GM21529 (cell line): Measurements from ENCODE around the gene ZNRD2.

Experiments used
- ATAC-seq: cut with Tn5 transposase; IDR thresholded peaks from one replicate; pipeline ENCODE4 v1.9.1; 2021; ENCODE audit not compliant: unreplicated experiment

Gene ZNRD2

GRCh38 chr11:65586247-65586630 lies 16.0 kb downstream of the ZNRD2 start:
- no peak for ATAC-seq

DNA sequence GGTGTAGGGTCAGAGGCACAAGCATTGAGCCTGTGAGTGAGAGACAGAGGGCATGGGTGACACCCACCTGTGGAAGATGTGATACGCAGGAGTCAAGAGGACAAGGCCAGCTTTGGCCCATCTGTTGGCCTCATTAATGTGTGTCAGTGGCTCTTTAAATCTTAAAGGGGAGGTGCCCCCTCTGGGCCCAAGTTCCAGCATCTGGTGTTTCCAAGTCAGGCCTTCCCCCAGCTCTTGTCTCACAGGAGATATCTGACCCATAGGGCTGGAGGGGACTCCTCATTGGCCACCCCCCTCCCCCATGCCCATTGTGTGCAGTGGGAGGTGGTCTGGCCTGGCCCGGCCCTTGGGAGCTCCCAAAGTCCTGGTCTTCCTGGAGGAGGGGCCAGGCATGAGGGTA lies 16.4 kb downstream of the ZNRD2 start:
- ATAC-seq: no peak

DNA sequence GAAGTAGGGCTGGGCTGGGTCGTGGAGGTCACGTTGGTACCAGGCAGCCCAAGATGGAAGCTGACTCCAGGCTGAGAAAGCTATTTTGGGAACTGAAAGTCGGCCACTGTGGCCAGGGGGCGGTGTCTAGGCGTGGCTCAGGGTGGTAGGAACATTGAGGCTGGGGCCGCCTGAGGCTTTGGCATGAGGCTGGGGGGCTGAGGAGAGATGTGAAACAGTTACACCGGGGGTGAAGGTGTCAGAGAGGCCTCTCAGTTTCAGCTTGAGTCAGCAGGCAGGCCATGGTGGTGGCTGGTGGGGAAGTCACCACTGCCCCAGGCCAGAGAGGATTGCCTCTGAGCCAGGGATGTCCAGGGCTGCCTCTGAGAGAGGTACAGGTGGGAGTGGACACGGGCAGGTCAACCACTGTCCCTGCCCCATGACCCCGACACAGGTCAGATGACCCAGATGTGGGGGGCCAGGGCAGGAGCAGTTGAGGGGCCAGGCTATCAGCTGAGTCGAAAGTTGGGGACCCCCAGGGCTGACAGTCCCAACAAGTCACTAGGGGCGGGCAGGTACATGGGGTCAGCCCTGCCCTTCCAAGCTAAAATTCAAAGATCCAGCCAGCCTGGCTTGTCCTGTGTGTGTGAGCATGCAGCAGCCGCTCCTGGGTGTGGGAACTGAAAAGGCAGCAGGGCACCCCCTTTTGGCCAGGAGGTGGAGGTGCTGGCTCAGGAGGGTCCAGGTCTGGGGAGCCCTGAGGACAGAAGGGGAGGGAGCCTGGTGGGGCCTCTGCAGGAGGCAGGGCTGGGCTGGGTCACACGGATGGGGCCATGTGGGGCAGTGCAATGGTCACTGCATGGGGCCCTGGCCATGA lies 18.1 kb downstream of the ZNRD2 start:
- ATAC-seq: peak; percentile 80

DNA sequence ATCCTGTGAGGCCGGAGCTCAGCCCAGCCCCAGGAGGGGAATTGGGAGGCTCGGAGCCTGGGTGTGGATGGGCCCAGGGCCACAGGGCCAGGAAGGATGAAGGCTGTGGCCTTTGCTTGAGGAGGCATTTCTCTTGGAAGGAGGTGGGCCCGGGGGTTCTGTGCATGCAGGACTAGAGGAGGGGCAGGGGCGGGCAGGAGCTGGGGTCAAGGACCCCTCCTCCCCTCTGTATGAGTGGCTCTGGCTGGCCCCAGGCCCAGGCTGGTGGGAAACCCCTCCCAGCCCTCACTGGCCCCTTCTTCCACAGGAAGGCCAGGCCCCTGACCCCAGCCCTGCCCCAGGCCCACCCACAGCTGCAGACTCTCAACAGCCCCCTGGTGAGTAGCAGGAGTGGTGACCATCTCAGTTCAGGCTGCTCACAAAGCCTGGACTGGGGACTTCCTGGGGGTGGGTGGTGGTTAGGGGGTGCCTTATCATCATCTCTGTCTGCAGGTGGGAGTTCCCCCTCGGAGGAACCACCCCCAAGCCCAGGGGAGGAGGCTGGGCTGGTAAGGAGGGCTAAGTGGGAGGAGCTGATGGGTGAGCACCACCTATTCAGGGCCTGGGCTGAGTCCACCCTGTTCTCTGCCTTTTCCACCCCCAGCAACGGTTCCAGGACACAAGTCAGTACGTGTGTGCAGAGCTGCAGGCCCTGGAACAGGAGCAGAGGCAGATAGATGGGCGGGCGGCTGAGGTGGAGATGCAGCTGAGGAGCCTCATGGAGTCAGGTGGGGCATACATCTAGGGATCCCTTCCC lies 19.4 kb downstream of the ZNRD2 start:
- no peak for ATAC-seq

GRCh38 chr11:65590240-65590738 lies 20.0 kb downstream of the ZNRD2 start:
- no peak for ATAC-seq

- ATAC-seq: no peak
Observed at GRCh38 chr11:65591939-65592857, 21.9 kb downstream of the ZNRD2 start.

DNA sequence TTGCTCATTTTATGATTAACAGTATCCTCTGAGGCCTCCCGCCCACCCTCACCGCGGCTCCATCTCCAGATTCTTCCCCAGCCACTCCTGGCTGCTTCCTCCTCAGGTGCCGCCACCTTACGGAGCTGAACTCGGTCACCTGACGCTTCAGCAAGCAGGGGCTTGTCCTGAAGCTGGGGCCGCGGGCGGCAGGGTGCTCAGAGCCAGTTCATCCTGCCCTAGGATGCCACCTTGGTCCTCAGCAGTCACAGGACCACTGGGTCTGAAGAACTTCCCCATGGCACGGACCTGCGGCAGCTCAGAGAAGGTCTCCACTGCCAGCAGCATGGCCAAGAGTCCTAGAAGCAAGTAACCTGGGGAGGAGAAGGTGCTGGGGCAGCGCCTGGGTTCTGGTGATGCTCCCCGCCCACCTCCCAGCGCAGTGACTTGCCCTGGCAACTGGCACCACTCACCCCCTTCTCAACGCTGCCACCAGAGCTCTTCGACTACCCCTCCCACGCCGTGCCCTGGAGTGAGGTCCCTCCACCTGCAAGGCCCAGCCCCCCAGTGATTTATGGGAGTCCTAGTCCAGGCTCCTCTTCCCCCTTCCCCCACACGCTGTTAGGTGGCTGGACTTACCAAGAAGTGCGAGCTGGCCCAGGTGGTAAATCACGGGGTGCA lies 22.7 kb downstream of the ZNRD2 start:
- ATAC-seq: no peak

DNA sequence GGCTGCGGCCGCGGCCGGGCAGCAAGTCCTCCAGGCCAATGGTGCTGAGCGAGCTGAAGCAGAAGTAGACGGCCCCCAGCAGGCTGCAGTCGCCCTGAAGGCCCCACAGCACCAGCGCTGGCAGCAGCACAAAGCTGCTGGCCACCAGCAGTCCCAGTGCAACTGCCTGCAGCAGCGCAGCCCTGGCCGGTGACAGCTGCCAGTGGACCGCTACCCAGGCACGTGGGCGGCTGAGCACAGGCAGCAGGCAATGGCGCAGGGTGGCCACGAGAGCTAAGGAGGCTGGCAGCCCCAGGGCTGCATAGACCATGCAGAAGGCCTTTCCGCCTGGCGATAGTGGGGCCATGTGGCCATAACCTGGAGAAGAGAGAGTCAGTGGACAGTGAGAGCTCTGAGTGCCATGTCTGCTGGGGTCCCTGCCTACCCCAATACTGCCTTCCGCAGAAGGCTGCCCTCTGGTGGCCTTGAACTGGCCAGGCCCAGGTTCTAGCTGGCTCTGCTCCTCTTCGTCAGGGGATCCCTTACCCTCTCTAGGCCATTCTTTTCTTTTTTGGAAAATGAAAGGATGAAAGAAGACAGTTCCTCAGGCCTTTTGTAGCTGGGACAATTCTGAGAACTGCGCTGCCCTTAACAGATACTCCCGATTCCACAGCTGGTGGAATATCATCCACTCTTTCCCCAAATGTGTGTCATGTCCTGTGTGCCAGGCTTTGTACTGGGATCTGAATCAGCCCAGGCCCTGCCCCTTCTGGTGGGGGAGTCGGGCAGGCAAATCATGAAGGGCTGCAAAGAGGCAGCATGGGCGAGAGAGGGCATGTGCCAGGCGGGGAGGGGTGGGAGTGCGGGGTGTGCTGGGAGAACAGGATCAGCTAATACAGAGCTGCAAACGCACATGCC lies 23.5 kb downstream of the ZNRD2 start:
- no peak for ATAC-seq

DNA sequence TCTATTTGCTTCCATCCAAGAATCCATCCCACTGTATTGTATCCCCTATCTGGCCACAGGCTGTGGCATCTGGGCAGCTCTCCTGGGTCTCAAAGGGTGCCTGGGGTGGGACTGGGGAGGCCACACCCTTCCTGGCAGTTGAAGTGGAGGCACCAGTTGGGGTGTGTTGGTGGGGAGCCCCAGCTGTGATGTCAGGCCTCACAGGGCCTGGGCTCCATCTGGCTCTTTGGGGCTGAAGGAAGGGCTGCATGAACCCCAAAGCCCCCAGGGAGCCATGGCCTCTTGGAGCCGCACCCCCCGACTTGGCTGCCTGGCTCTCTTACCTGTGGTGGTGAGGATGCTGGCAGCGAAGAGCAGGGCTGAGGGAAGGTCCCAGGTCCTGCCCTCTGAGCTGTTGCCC lies 24.9 kb downstream of the ZNRD2 start:
- ATAC-seq: no peak

DNA sequence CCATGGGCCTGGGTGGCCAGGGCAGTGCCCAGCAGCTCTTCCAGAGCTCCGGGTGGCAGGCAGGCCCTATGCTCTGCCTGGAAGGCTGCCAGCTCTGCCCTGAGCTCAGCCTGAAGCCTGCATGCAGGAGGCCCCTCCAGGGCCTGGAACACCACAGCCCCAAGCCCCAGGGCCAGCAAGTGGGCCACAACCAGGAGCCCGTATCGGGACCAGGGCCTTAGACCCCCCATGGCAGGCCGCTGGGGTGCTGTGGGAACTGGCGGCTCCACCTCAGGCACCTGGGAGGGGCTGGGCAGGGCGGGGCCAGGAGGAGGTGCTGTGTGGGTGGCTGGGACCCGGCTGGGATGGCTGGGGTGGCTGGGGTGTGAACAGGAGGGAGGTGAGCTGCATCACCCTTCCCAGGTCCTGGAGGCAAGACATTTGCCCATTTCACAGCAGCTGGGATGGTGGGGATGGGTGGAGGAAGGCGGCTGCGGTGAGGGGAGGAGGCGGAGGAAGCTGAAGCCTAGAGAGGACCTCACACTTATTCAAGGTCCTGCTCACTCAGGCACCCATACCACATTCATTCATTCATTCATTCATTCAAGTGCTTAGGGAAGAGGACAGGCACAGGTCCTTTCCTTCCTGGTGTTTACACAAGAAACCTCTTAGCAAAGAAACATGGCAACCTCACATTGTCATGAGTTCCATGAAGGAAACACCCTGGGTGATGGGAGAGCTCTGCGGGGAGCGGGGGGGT lies 25.4 kb downstream of the ZNRD2 start, which contains the start of gene KCNK7:
TSS of gene KCNK7 (minus strand) at position 258 of the 739 bp plus-strand sequence. CDS start at position 230, 28 bp downstream.
- ATAC-seq: no peak

DNA sequence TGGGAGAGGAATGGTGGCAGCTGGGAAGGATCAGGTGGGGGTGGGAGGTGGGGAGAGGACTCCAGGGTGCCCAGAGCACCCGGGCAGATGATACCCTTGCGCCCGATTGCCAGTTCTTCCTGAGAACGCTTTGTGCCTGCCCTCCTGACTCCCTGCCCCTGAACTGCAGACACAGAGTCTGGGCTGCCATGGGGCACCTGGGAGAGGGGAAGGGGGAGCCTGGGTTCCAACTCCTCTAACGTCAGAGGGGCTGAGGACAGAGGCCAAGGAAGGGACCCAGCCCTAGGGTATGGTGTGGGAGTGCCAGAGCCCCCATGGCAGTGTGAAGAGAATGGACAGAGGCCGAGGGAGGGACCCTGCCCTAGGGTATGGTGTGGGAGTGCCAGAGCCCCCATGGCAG lies 26.2 kb downstream of the ZNRD2 start:
- no peak for ATAC-seq

- ATAC-seq: no peak
Observed at GRCh38 chr11:65598258-65598699, 28.0 kb downstream of the ZNRD2 start.

- no peak for ATAC-seq
Observed at GRCh38 chr11:65599216-65599954, 29.1 kb downstream of the ZNRD2 start.

- no peak for ATAC-seq
Observed at GRCh38 chr11:65599955-65600246, 29.6 kb downstream of the ZNRD2 start.

DNA sequence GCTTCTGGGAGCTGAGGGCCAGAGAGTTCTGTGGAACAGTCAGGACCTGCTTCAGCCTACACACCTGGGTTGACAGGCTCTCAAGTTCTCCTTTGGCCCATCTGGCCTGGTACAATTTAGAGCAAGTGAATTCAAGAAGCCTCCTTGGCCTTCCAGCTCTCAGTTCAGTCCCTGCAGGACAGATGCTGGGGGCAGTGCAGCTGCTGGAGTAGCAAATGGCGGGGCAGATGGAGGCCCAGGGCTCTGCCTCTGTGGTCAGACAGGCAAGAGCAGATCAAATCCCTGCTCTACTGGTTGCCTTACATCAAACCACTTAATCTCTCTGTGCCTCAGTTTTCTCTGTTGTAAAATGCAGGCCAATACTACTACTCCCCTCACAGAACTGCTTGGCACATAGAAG lies 34.0 kb downstream of the ZNRD2 start:
- ATAC-seq: no peak

GRCh38 chr11:65606876-65607613 lies 36.8 kb downstream of the ZNRD2 start:
- ATAC-seq: no peak
